Thyroid gland (tissue), 4 donors: Measurements from ENCODE around the gene MLPH. TPM values are rescaled to one million over a fixed set of nuclear protein-coding genes. Genes with fewer than 3 reads are reported as not detected.

ENCODE experiments used
- DNase-seq, 2 donors: peaks; one replicate each; pipeline ENCODE4 v3.0.0-alpha.2; 2019
- H3K27ac ChIP-seq, 3 donors: fragments of 200-600 bp; sonication (generic); 1 replicate in 2 of 3; 2 replicates in 1 of 3; pipeline ENCODE4 v1.5.1; 2016 to 2019; ENCODE audit warnings: mild to moderate bottlenecking in 1 of 3, moderate library complexity in 1 of 3
- H3K27me3 ChIP-seq: fragments of 200-600 bp; sonication (generic); one replicate; pipeline ENCODE4 v1.5.1; 2019
- H3K36me3 ChIP-seq, 2 donors: fragments of 200-600 bp; sonication (generic); one replicate each; pipeline ENCODE4 v1.5.1; 2016 to 2019
- H3K4me1 ChIP-seq, 2 donors: fragments of 200-600 bp; sonication (generic); one replicate each; pipeline ENCODE4 v1.5.1; 2017 to 2019
- H3K4me3 ChIP-seq, 3 donors: fragments of 200-600 bp; sonication (generic); replicated peaks in 1 of 3; 1 replicate in 2 of 3; 2 replicates in 1 of 3; pipeline ENCODE4 v1.5.1; 2016; ENCODE audit warnings: mild to moderate bottlenecking in 1 of 3
- H3K9me3 ChIP-seq: fragments of 200-600 bp; sonication (generic); one replicate; pipeline ENCODE4 v1.5.1; 2017
- CTCF ChIP-seq, 6 experiments: fragments of 200-600 bp in 3 of 6; fragments of 450-650 bp in 3 of 6; sonication (generic) in 3 of 6; IDR thresholded peaks; one replicate each; pipeline ENCODE4 v1.5.1; 2016 to 2019; ENCODE audit warnings: antibody characterized with exemption in 6 of 6, mild to moderate bottlenecking in 2 of 6, inconsistent platforms in 1 of 6, moderate library complexity in 1 of 6
- POLR2A ChIP-seq, 2 donors: fragments of 450-650 bp; IDR thresholded peaks; one replicate each; pipeline ENCODE4 v1.6.1; 2017; ENCODE audit warnings: antibody characterized with exemption in 2 of 2, mild to moderate bottlenecking in 2 of 2, moderate library complexity in 1 of 2
- WGBS, 2 donors: methylation state at CpG; one replicate each; pipeline ENCODE4 v1.1.5; 2017; 5-methylcytosine and 5-hydroxymethylcytosine counted together
- intact Hi-C: fragments of 100-400 bp; cut with DNase I; formaldehyde crosslinking; loops from one replicate; pipeline ENCODE4 v1.15.1; 2023
- total RNA-seq, 4 donors: library from RNA; depleted of rRNA; stranded (reverse); fragments of >200 nt; gene quantifications; one replicate each; pipeline ENCODE4 v1.2.3, GENCODE V29; 2016

The MLPH gene
- total RNA-seq, 4 donors from 2014 or later = 41.3 to 107 (median 58.6) TPM

DNA sequence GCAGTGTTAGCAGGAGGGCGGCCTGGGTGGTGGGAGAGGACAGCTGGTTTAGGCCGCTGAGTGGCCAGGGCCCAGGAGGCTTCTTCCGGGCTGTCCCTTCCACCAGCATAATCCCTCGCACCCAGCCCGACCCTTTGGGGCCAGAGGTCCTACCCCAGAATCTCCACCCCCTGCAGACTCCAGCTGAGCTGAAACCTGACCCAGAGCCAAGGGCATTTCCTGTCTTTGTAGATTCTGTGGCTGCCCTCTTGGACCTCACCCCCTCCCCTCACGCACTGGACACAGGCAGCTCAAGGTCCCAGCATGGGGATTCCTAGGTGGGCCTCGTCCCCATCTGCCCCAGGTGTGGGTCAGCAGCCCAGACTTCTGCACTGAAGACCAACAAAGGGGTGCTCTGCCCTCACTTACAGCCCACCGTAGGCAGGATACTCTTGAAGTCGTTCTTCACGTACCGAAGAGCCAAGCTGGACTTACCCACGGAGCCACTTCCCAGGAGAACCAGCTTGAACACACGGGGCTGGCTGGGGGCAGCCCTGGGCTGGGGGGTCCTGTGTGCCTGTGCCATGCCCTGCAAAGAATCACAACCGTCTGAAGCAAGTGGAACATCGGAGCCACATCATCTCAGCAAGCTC, 98.7 kb downstream of the MLPH start:
- H3K4me1 ChIP-seq = peaks cover 25 to 40% of the 10 kb centered on the region in 2 donors
- no peaks in the 10 kb centered on the region for H3K9me3 ChIP-seq
- TF ChIP-seq POLR2A (IDR thresholded peaks at IDR 0.05) (no peak), CTCF (IDR thresholded peaks at IDR 0.05) (no peak)
- H3K4me3 ChIP-seq = no peak overlapping the region
- H3K27ac ChIP-seq = no peak overlapping the region
- intact Hi-C loops = loop anchor here (10.0 kb wide), 1 partner anchor 79 kb away; no protein-coding TSS in a partner anchor
- no peaks in the 10 kb centered on the region for H3K27me3 ChIP-seq
- no peaks in the 10 kb centered on the region for H3K36me3 ChIP-seq
- DNase-seq = no peak
- 77 to 86% methylated on average over 9 to 13 of the region's 15 CpGs for WGBS, 2 donors

- no peaks in the 10 kb centered on the region for H3K36me3 ChIP-seq
- H3K9me3 ChIP-seq = no peaks in the 10 kb centered on the region
- TF ChIP-seq CTCF (IDR thresholded peaks at IDR 0.05) = no peak
- no peak for TF ChIP-seq POLR2A (IDR thresholded peaks at IDR 0.05)
- no peak for DNase-seq
- intact Hi-C loops = loop anchor here (10.0 kb wide), 1 partner anchor 77 kb away; no protein-coding TSS in a partner anchor
- no peaks in the 10 kb centered on the region for H3K27me3 ChIP-seq
- whole genome bisulfite sequencing, 2 donors = 94 to 96% methylated on average over 9 of the region's 9 CpGs
- no peak overlapping the region for H3K4me3 ChIP-seq
- peaks cover 10 to 31% of the 10 kb centered on the region in 2 donors for H3K4me1 ChIP-seq
- no peak overlapping the region for H3K27ac ChIP-seq
Observed at GRCh38 chr2:237588044-237588696, 101.1 kb downstream of the MLPH start.

DNA sequence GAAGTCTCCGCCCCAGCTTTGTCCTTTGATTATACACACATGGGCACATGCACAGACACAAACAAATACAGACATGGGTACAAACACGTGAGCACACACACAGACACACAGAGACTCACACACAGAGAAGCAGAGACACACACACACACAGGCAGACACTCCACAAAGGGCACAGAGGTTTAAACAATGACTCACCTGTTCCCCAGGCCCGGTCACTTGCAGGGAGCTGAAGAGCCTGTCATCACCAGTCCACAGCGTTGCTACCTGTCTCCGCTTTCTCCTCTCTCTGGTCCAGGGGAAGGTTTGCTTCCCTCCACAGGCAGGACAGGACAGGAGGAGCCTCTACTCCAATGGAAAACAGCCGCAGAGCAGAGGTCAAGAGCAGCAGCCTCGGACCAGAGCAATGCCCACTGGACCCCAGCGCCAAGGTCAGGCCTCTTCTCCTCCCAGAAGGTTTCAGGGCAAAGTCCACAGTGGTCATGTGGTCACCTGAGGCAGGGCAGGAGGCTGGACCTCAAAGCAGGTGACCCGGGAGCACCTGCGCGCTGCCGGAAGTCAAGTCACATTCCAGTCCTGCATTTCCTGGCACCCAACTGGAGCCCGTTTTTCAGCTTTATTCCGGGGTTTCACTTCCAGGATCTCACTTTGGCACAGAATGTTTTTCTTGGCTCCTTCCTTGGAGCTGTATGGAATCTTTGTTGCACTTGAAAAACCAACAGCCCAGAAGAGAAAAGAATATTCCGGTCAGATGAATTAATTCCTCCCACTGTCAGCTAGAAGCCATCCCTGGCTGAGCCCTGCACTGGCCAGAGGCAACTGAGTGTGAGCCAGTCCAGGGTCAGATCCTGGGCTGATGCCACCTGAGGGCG, 103.5 kb downstream of the MLPH start, which contains the start of gene RAB17:
TSS of gene RAB17 (minus strand) at position 463 of the 869 bp plus-strand sequence. CDS start 4,580 bp downstream, outside the sequence.
- peak within 1 kb of the TSS; percentile 90 to 97 (median 97) for H3K27ac ChIP-seq
- intact Hi-C loops = no loop called here
- no peaks in the 10 kb centered on the region for H3K36me3 ChIP-seq
- DNase-seq = peak; percentile 94
- TF ChIP-seq CTCF (IDR thresholded peaks at IDR 0.05) (no peak), POLR2A (IDR thresholded peaks at IDR 0.05) (peak in 1 of 2 donors; percentile 85)
- H3K27me3 ChIP-seq = no peaks in the 10 kb centered on the region
- H3K9me3 ChIP-seq = no peaks in the 10 kb centered on the region
- peak within 1 kb of the TSS in 2 of 3 donors; percentile 12 to 38 for H3K4me3 ChIP-seq
- 26 to 29% methylated on average over 11 to 16 of the region's 16 CpGs for WGBS, 2 donors
- peaks cover 28 to 47% of the 10 kb centered on the region in 2 donors for H3K4me1 ChIP-seq

GRCh38 chr2:237591141-237591881, 104.3 kb downstream of the MLPH start:
- H3K4me3 ChIP-seq = no peak overlapping the region
- peak overlapping the region; percentile 90 to 97 (median 97) for H3K27ac ChIP-seq
- no peaks in the 10 kb centered on the region for H3K36me3 ChIP-seq
- H3K9me3 ChIP-seq = no peaks in the 10 kb centered on the region
- intact Hi-C loops = no loop called here
- WGBS, 2 donors = 41 to 54% methylated on average over 15 to 19 of the region's 19 CpGs
- H3K27me3 ChIP-seq = no peaks in the 10 kb centered on the region
- peak; percentile 27 for DNase-seq
- peaks cover 30 to 49% of the 10 kb centered on the region in 2 donors for H3K4me1 ChIP-seq
- TF ChIP-seq POLR2A (IDR thresholded peaks at IDR 0.05) = no peak
- TF ChIP-seq CTCF (IDR thresholded peaks at IDR 0.05) = no peak
